HG03521 (cell line): ENCODE measurements around the gene FZD10.

Source experiments
- ATAC-seq: cut with Tn5 transposase; IDR thresholded peaks from one replicate; pipeline ENCODE4 v1.9.1; 2021; ENCODE audit warnings: mild to moderate bottlenecking, moderate library complexity; ENCODE audit not compliant: unreplicated experiment

Gene FZD10

GRCh38 chr12:130177635-130178242, 15.5 kb downstream of the FZD10 start:
- ATAC-seq = no peak

- ATAC-seq = no peak
Measured at GRCh38 chr12:130178282-130178681, 16.0 kb downstream of the FZD10 start.

GRCh38 chr12:130179191-130179590, 16.9 kb downstream of the FZD10 start:
- no peak for ATAC-seq

GRCh38 chr12:130179621-130180020, 17.4 kb downstream of the FZD10 start:
- ATAC-seq = no peak

- no peak for ATAC-seq
Measured at GRCh38 chr12:130181211-130181610, 18.9 kb downstream of the FZD10 start.

GRCh38 chr12:130183585-130184370, 21.5 kb downstream of the FZD10 start:
- no peak for ATAC-seq

GRCh38 chr12:130184404-130185090, 22.3 kb downstream of the FZD10 start:
- no peak for ATAC-seq

GRCh38 chr12:130185455-130186391, 23.5 kb downstream of the FZD10 start:
- no peak for ATAC-seq

- ATAC-seq = no peak
Measured at GRCh38 chr12:130186651-130187268, 24.5 kb downstream of the FZD10 start.

- no peak for ATAC-seq
Measured at GRCh38 chr12:130192642-130193345, 30.5 kb downstream of the FZD10 start.

GRCh38 chr12:130194154-130194553, 31.9 kb downstream of the FZD10 start:
- ATAC-seq = no peak

GRCh38 chr12:130195369-130195768, 33.1 kb downstream of the FZD10 start:
- no peak for ATAC-seq

GRCh38 chr12:130195776-130196175, 33.5 kb downstream of the FZD10 start:
- ATAC-seq = no peak

- no peak for ATAC-seq
Measured at GRCh38 chr12:130196827-130197226, 34.6 kb downstream of the FZD10 start.

GRCh38 chr12:130198026-130198662, 35.9 kb downstream of the FZD10 start:
- no peak for ATAC-seq

GRCh38 chr12:130198663-130199060, 36.4 kb downstream of the FZD10 start:
- no peak for ATAC-seq

GRCh38 chr12:130199581-130200390, 37.5 kb downstream of the FZD10 start:
- no peak for ATAC-seq

- ATAC-seq = no peak
Measured at GRCh38 chr12:130200445-130200844, 38.2 kb downstream of the FZD10 start.
